ENCODE results near the gene FGFBP1.

FGFBP1 gene

GRCh38 chr4:15971068-15971801, 32.7 kb upstream of the FGFBP1 start:
- no peak for DNase-seq (ENCODE audit: extremely low read depth, low read depth)
- TF ChIP-seq CTCF (IDR thresholded peaks at IDR 0.05; ENCODE audit: low read depth, low read length), result no peak

GRCh38 chr4:15968551-15969300, 30.2 kb upstream of the FGFBP1 start:
- DNase-seq (ENCODE audit: extremely low read depth, low read depth), result no peak
- no peak for TF ChIP-seq CTCF (IDR thresholded peaks at IDR 0.05; ENCODE audit: low read depth, low read length)

GRCh38 chr4:15965325-15965724, 26.8 kb upstream of the FGFBP1 start:
- no peak for TF ChIP-seq CTCF (IDR thresholded peaks at IDR 0.05; ENCODE audit: low read depth, low read length)
- DNase-seq (ENCODE audit: extremely low read depth, low read depth), result no peak

GRCh38 chr4:15964159-15964558, 25.6 kb upstream of the FGFBP1 start:
- TF ChIP-seq CTCF (IDR thresholded peaks at IDR 0.05; ENCODE audit: low read depth, low read length), result no peak; the same call in 1 of the 2 replicates
- DNase-seq (ENCODE audit: extremely low read depth, low read depth), result no peak

GRCh38 chr4:15963576-15963975, 25.0 kb upstream of the FGFBP1 start:
- no peak for DNase-seq (ENCODE audit: extremely low read depth, low read depth)
- no peak for TF ChIP-seq CTCF (IDR thresholded peaks at IDR 0.05; ENCODE audit: low read depth, low read length)

- peak; percentile 3 for DNase-seq (ENCODE audit: extremely low read depth, low read depth)
- peak; percentile 64 for TF ChIP-seq CTCF (IDR thresholded peaks at IDR 0.05; ENCODE audit: low read depth, low read length)
Measured at GRCh38 chr4:15963001-15963451, 24.5 kb upstream of the FGFBP1 start, which contains the start of gene FGFBP2. FGFBP2 (minus strand) TSS chr4:15963175; CDS start chr4:15963129, 46 bp downstream.

All from AG09319 (cell line).